GM23338 (cell line): ENCODE measurements around the gene RBBP4.

Experiments used
- CREB1 ChIP-seq: fragments of 250-450 bp; sonication (Bioruptor Pico); IDR thresholded peaks from 2 replicates; pipeline ENCODE4 v1.5.0; 2020; ENCODE audit warnings: low read depth, mild to moderate bottlenecking, moderate library complexity
- EZH2 ChIP-seq: fragments of 200-600 bp; sonication (generic); IDR thresholded peaks from one replicate; pipeline ENCODE4 v1.8.0; 2017; ENCODE audit warnings: antibody characterized with exemption, mild to moderate bottlenecking, low read depth; ENCODE audit not compliant: unreplicated experiment
- EZH2phosphoT487 ChIP-seq: fragments of 200-600 bp; sonication (generic); IDR thresholded peaks from one replicate; pipeline ENCODE4 v1.8.1; 2018; ENCODE audit warnings: antibody characterized with exemption; ENCODE audit not compliant: unreplicated experiment
- NANOG ChIP-seq: IDR thresholded peaks from 2 replicates; pipeline ENCODE4 v1.6.1; 2016; ENCODE audit warnings: antibody characterized with exemption, borderline replicate concordance
- POLR2AphosphoS5 ChIP-seq: IDR thresholded peaks from 2 replicates; pipeline ENCODE4 v1.6.1; 2016; ENCODE audit warnings: antibody characterized with exemption, low read depth
- ZNF114 ChIP-seq: fragments of 250-450 bp; sonication (Bioruptor Pico); IDR thresholded peaks from 2 replicates; pipeline ENCODE4 v1.5.0; 2020; ENCODE audit warnings: mild to moderate bottlenecking, moderate library complexity
- TF ChIP-seq, protein P1 (sequence below), 2 experiments: fragments of 200-600 bp in 1 of 2; sonication (generic) in 1 of 2; conservative IDR thresholded peaks; 2 replicates each; pipeline versions ENCODE4 v1.5.1 to v1.6.1; 2016 to 2017; ENCODE audit warnings: antibody characterized with exemption in 2 of 2, low read depth in 2 of 2, mild to moderate bottlenecking in 2 of 2, moderate library complexity in 1 of 2
- TF ChIP-seq, protein P2 (sequence below): IDR thresholded peaks from one replicate; pipeline ENCODE4 v1.6.1; 2018; ENCODE audit warnings: antibody characterized with exemption; ENCODE audit not compliant: unreplicated experiment

DNA sequence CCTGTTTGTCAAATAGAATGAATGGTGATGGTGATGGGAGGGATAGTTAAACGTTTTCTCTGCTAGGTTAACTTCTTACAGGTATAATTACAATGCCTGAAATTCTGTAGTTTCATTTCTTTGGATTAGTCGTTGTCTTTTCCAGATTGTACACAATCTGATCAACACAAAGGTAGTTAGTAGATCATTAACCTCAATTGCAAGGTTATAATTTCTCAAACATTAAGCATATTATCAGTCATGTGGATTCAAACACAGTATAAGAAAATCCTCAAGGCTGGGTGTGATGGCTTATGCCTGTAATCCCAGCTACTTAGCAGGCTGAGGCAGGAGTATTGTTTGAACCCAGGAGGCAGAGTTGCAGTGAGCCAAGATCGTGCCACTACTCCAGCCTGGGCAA lies 31.0 kb downstream of the RBBP4 start:
- TF ChIP-seq, protein P1, sequence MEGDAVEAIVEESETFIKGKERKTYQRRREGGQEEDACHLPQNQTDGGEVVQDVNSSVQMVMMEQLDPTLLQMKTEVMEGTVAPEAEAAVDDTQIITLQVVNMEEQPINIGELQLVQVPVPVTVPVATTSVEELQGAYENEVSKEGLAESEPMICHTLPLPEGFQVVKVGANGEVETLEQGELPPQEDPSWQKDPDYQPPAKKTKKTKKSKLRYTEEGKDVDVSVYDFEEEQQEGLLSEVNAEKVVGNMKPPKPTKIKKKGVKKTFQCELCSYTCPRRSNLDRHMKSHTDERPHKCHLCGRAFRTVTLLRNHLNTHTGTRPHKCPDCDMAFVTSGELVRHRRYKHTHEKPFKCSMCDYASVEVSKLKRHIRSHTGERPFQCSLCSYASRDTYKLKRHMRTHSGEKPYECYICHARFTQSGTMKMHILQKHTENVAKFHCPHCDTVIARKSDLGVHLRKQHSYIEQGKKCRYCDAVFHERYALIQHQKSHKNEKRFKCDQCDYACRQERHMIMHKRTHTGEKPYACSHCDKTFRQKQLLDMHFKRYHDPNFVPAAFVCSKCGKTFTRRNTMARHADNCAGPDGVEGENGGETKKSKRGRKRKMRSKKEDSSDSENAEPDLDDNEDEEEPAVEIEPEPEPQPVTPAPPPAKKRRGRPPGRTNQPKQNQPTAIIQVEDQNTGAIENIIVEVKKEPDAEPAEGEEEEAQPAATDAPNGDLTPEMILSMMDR (conservative IDR thresholded peaks at IDR 0.05; ENCODE audit: low read depth in 2 of 2) = no peak
- no peak for TF ChIP-seq EZH2phosphoT487
- no peak for TF ChIP-seq EZH2
- TF ChIP-seq NANOG = no peak
- no peak for TF ChIP-seq CREB1 (CRISPR knock-in tag)
- no peak for TF ChIP-seq POLR2AphosphoS5
- no peak for TF ChIP-seq ZNF114 (CRISPR knock-in tag)
- TF ChIP-seq, protein P2, sequence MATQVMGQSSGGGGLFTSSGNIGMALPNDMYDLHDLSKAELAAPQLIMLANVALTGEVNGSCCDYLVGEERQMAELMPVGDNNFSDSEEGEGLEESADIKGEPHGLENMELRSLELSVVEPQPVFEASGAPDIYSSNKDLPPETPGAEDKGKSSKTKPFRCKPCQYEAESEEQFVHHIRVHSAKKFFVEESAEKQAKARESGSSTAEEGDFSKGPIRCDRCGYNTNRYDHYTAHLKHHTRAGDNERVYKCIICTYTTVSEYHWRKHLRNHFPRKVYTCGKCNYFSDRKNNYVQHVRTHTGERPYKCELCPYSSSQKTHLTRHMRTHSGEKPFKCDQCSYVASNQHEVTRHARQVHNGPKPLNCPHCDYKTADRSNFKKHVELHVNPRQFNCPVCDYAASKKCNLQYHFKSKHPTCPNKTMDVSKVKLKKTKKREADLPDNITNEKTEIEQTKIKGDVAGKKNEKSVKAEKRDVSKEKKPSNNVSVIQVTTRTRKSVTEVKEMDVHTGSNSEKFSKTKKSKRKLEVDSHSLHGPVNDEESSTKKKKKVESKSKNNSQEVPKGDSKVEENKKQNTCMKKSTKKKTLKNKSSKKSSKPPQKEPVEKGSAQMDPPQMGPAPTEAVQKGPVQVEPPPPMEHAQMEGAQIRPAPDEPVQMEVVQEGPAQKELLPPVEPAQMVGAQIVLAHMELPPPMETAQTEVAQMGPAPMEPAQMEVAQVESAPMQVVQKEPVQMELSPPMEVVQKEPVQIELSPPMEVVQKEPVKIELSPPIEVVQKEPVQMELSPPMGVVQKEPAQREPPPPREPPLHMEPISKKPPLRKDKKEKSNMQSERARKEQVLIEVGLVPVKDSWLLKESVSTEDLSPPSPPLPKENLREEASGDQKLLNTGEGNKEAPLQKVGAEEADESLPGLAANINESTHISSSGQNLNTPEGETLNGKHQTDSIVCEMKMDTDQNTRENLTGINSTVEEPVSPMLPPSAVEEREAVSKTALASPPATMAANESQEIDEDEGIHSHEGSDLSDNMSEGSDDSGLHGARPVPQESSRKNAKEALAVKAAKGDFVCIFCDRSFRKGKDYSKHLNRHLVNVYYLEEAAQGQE = no peak
